GM12872 (cell line): Measurements from ENCODE around the gene GATA3.

Experiments used
- CTCF ChIP-seq: IDR thresholded peaks from 3 replicates; pipeline ENCODE4 v1.5.1; 2011; ENCODE audit warnings: low read depth, mild to moderate bottlenecking, low read length, moderate library complexity; ENCODE audit not compliant: insufficient read depth

Gene GATA3

DNA sequence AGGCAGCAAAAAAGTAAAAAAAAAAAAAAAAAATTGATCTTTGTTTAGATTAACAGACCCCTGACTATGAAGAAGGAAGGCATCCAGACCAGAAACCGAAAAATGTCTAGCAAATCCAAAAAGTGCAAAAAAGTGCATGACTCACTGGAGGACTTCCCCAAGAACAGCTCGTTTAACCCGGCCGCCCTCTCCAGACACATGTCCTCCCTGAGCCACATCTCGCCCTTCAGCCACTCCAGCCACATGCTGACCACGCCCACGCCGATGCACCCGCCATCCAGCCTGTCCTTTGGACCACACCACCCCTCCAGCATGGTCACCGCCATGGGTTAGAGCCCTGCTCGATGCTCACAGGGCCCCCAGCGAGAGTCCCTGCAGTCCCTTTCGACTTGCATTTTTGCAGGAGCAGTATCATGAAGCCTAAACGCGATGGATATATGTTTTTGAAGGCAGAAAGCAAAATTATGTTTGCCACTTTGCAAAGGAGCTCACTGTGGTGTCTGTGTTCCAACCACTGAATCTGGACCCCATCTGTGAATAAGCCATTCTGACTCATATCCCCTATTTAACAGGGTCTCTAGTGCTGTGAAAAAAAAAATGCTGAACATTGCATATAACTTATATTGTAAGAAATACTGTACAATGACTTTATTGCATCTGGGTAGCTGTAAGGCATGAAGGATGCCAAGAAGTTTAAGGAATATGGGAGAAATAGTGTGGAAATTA is 19.4 kb downstream of the GATA3 start:
- TF ChIP-seq CTCF = no peak

- TF ChIP-seq CTCF = no peak
Measured at GRCh38 chr10:8074881-8075280, 20.4 kb downstream of the GATA3 start.

- no peak for TF ChIP-seq CTCF
Measured at GRCh38 chr10:8075282-8076260, 21.1 kb downstream of the GATA3 start.

DNA sequence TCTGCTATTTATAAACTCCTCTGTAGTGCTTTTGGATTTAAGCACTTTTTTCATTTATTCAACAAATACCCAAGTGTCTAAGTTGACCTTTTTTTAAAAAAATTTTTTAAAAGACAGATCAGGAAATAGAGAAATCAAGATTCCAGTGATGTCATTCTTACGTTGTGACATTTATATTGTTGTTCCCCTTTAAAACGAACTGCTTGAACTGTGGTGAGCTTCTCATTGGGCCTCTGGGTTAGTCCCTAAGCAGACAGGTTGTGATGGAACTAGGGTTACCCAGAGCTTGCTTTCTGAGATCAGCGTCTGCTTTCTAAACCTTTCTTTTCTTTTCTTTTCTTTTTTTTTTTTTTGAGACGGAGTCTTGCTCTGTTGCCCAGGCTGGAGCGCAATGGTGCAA is 22.4 kb downstream of the GATA3 start:
- no peak for TF ChIP-seq CTCF

DNA sequence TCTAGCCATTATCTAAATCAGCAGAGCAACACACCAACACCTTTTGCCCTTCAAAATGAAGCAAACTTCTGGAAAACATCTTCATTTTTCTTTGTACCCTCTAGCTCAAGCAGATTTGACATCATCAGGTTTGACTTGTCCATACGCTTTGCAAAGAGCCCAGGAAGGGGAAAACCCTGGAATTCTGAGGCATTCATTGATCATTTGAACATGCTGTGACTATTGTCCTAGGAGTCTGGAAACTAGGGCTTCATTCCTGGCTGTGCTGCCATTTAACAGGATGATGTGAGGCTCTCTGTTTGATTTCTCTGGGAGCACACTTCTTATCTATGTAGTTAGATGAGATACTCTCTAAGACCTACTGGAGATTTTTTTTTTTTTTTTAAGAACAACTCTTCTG is 23.5 kb downstream of the GATA3 start:
- TF ChIP-seq CTCF = no peak

GRCh38 chr10:8079126-8079525 is 24.6 kb downstream of the GATA3 start:
- no peak for TF ChIP-seq CTCF

DNA sequence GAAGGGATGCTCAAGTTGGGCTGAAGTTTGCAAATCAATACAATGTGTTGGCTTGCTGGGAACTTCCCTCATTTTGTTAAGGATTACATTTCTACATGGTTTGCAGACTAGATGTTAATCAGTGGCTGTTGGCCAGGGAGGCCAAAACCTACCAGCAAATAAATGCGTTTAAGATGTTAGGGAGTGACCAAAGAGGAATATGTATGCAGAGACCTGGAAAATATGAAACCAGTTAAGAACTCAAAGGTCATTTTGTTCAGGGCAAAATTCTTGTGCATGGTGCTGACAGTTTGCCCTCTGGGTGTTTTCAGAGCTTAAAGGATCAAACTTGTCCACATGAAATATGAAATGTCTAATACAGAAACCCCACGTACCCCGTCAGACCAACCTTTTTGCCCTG is 30.3 kb downstream of the GATA3 start:
- TF ChIP-seq CTCF = no peak
